ENCODE results near the gene CACNA1E. TPM values are rescaled to one million over a fixed set of nuclear protein-coding genes. Genes with fewer than 3 reads are reported as not detected.

The CACNA1E gene
- total RNA-seq, 1 donor from 2014 or later: not detected

GRCh38 chr1:181777286-181777685 is 294.0 kb downstream of the CACNA1E start:
- Mint-ChIP-seq H3K27me3 (ENCODE audit: low read depth) (peaks cover 2% of the 10 kb centered on the region), H3K27ac (ENCODE audit: unreplicated experiment) (no peak overlapping the region), H3K4me1 (ENCODE audit: low read depth) (no peaks in the 10 kb centered on the region), H3K9me3 (ENCODE audit: low read depth) (peaks cover 4% of the 10 kb centered on the region), H3K36me3 (ENCODE audit: low read depth) (no peaks in the 10 kb centered on the region), H3K4me3 (ENCODE audit: unreplicated experiment) (no peak overlapping the region)
- TF ChIP-seq CTCF (IDR thresholded peaks at IDR 0.05): no peak
- no peak for DNase-seq (ENCODE audit: low spot score)

- Mint-ChIP-seq H3K4me3 (ENCODE audit: unreplicated experiment) (no peak overlapping the region), H3K27ac (ENCODE audit: unreplicated experiment) (no peak overlapping the region), H3K27me3 (ENCODE audit: low read depth) (peaks cover 2% of the 10 kb centered on the region), H3K4me1 (ENCODE audit: low read depth) (no peaks in the 10 kb centered on the region), H3K36me3 (ENCODE audit: low read depth) (no peaks in the 10 kb centered on the region), H3K9me3 (ENCODE audit: low read depth) (no peaks in the 10 kb centered on the region)
- no peak for TF ChIP-seq CTCF (IDR thresholded peaks at IDR 0.05)
- DNase-seq (ENCODE audit: low spot score): no peak
Measured at GRCh38 chr1:181777812-181778211, 294.5 kb downstream of the CACNA1E start.

- Mint-ChIP-seq H3K36me3 (ENCODE audit: low read depth) (no peaks in the 10 kb centered on the region), H3K27me3 (ENCODE audit: low read depth) (peaks cover 2% of the 10 kb centered on the region), H3K27ac (ENCODE audit: unreplicated experiment) (no peak overlapping the region), H3K9me3 (ENCODE audit: low read depth) (no peaks in the 10 kb centered on the region), H3K4me3 (ENCODE audit: unreplicated experiment) (no peak overlapping the region), H3K4me1 (ENCODE audit: low read depth) (no peaks in the 10 kb centered on the region)
- no peak for TF ChIP-seq CTCF (IDR thresholded peaks at IDR 0.05)
- no peak for DNase-seq (ENCODE audit: low spot score)
Measured at GRCh38 chr1:181778640-181779260, 295.4 kb downstream of the CACNA1E start.

- no peak overlapping the region for H3K27ac Mint-ChIP-seq (ENCODE audit: unreplicated experiment)
- H3K36me3 Mint-ChIP-seq (ENCODE audit: low read depth): no peaks in the 10 kb centered on the region
Measured at GRCh38 chr1:181779343-181779742, 296.0 kb downstream of the CACNA1E start.

GRCh38 chr1:181783208-181783607 is 299.9 kb downstream of the CACNA1E start:
- H3K9me3 Mint-ChIP-seq (ENCODE audit: low read depth): no peaks in the 10 kb centered on the region
- TF ChIP-seq CTCF (IDR thresholded peaks at IDR 0.05): no peak
- H3K4me3 Mint-ChIP-seq (ENCODE audit: unreplicated experiment): no peak overlapping the region
- H3K36me3 Mint-ChIP-seq (ENCODE audit: low read depth): no peaks in the 10 kb centered on the region
- H3K27me3 Mint-ChIP-seq (ENCODE audit: low read depth): peaks cover 2% of the 10 kb centered on the region
- H3K4me1 Mint-ChIP-seq (ENCODE audit: low read depth): no peaks in the 10 kb centered on the region
- no peak overlapping the region for H3K27ac Mint-ChIP-seq (ENCODE audit: unreplicated experiment)
- no peak for DNase-seq (ENCODE audit: low spot score)

More at GRCh38 chr1:181779343-181779742, 296.0 kb downstream of the CACNA1E start:
- no peak for TF ChIP-seq CTCF (IDR thresholded peaks at IDR 0.05)
- H3K9me3 Mint-ChIP-seq (ENCODE audit: low read depth): no peaks in the 10 kb centered on the region
- H3K4me1 Mint-ChIP-seq (ENCODE audit: low read depth): no peaks in the 10 kb centered on the region
- no peak for DNase-seq (ENCODE audit: low spot score)
- H3K27me3 Mint-ChIP-seq (ENCODE audit: low read depth): peaks cover 2% of the 10 kb centered on the region
- no peak overlapping the region for H3K4me3 Mint-ChIP-seq (ENCODE audit: unreplicated experiment)
